ENCODE measurements around the gene KIAA1217.

The KIAA1217 gene

DNA sequence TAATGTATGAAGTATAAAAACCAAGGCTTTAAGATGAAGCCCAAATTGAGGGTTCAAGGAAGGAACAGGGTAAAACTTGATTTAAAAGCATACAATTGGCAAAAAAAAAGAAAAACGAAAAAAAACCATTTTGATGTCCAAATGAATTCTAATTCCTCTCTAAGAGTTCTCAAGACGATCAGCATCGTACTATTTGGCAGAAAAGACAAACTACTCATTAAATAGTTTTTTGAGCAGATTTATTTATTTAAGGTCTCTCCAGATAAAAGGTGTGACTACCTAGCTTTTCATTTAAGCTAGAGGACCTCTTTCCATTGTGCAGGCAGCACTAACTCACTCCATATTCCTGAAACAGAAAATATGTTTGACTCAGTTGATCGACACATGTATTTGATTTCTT, 245.0 kb downstream of the KIAA1217 start:
- Histone ChIP-seq H3K4me3 (ENCODE audit: low read depth, low read length) (no peak overlapping the region), H3K36me3 (ENCODE audit: control insufficient read depth in 2 of 2, insufficient read depth in 1 of 2, low read length in 2 of 2) (no peaks in the 10 kb centered on the region), H3K9me3 (ENCODE audit: control insufficient read depth, insufficient read depth, low read depth, low read length) (no peaks in the 10 kb centered on the region), H3K27ac (ENCODE audit: extremely low read depth, low read depth, low read length) (no peak overlapping the region), H3K4me1 (ENCODE audit: control insufficient read depth, insufficient read depth, low read length) (peaks cover 12% of the 10 kb centered on the region)
- POLR2A ChIA-PET = no interaction called here
- CTCF ChIA-PET = no interaction called here
- TF ChIP-seq PRDM1 (tag by site-specific recombination; IDR thresholded peaks at IDR 0.05) = no peak
- no peak for TF ChIP-seq ZNF184 (tag by site-specific recombination; IDR thresholded peaks at IDR 0.05)
- no peak for TF ChIP-seq ZNF416 (tag by site-specific recombination; IDR thresholded peaks at IDR 0.05)
- TF ChIP-seq ZNF2 (tag by site-specific recombination; IDR thresholded peaks at IDR 0.05) = no peak
- TF ChIP-seq SETDB1 (IDR thresholded peaks at IDR 0.05; ENCODE audit: insufficient read length, low read length) = no peak
- no peak for TF ChIP-seq ZNF558 (tag by site-specific recombination; IDR thresholded peaks at IDR 0.05)

DNA sequence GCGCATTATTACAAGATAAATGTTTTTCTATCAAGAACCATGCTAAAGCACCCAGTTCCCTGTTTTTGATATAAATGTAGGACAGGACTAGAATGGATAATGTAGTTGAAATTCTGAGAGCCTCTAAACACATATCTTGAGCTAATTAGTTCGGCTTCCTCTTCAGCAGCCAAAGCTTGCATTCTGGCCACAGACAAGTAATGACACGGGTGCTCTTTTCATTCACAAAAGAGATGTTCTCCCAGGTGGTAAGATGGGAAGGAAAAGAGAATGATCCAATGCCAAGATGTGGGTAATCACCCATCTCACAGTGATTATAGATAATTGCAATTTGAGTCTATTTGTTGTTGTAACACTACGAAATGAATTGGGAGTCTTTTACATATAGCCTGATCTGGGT, 246.5 kb downstream of the KIAA1217 start:
- Histone ChIP-seq H3K4me1 (ENCODE audit: control insufficient read depth, insufficient read depth, low read length) (peaks cover 3% of the 10 kb centered on the region), H3K9me3 (ENCODE audit: control insufficient read depth, insufficient read depth, low read depth, low read length) (no peaks in the 10 kb centered on the region), H3K36me3 (ENCODE audit: control insufficient read depth in 2 of 2, insufficient read depth in 1 of 2, low read length in 2 of 2) (no peaks in the 10 kb centered on the region), H3K27ac (ENCODE audit: extremely low read depth, low read depth, low read length) (no peak overlapping the region), H3K4me3 (ENCODE audit: low read depth, low read length) (no peak overlapping the region)
- ChIA-PET CTCF (interaction anchor here (0.7 kb wide), 1 partner anchor 378 kb away, joined by 4 read pairs; no protein-coding TSS in a partner anchor), POLR2A (no interaction called here)
- TF ChIP-seq ZNF571 (tag by site-specific recombination; IDR thresholded peaks at IDR 0.05) = no peak
- no peak for TF ChIP-seq HOXD13 (CRISPR knock-in tag; IDR thresholded peaks at IDR 0.05; ENCODE audit: borderline replicate concordance)
- TF ChIP-seq, protein P1, sequence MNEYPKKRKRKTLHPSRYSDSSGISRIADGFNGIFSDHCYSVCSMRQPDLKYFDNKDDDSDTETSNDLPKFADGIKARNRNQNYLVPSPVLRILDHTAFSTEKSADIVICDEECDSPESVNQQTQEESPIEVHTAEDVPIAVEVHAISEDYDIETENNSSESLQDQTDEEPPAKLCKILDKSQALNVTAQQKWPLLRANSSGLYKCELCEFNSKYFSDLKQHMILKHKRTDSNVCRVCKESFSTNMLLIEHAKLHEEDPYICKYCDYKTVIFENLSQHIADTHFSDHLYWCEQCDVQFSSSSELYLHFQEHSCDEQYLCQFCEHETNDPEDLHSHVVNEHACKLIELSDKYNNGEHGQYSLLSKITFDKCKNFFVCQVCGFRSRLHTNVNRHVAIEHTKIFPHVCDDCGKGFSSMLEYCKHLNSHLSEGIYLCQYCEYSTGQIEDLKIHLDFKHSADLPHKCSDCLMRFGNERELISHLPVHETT (tag by site-specific recombination; IDR thresholded peaks at IDR 0.05) = no peak
- TF ChIP-seq ZNF157 (tag by site-specific recombination; IDR thresholded peaks at IDR 0.05) = no peak
- TF ChIP-seq SCRT1 (tag by site-specific recombination; IDR thresholded peaks at IDR 0.05; ENCODE audit: borderline replicate concordance) = no peak
- TF ChIP-seq SP3 (tag by site-specific recombination; IDR thresholded peaks at IDR 0.05) = no peak
- TF ChIP-seq ZNF146 (tag by site-specific recombination; IDR thresholded peaks at IDR 0.05) = no peak
- no peak for TF ChIP-seq ZIC2 (tag by site-specific recombination; IDR thresholded peaks at IDR 0.05)
- no peak for TF ChIP-seq HOXA7 (CRISPR knock-in tag; IDR thresholded peaks at IDR 0.05; ENCODE audit: borderline replicate concordance)
- no peak for TF ChIP-seq ZNF350 (tag by site-specific recombination; IDR thresholded peaks at IDR 0.05)
- TF ChIP-seq ZNF211 (tag by site-specific recombination; IDR thresholded peaks at IDR 0.05; ENCODE audit: low read depth) = no peak
- no peak for TF ChIP-seq ZFP41 (tag by site-specific recombination; IDR thresholded peaks at IDR 0.05; ENCODE audit: borderline replicate concordance)
- no peak for TF ChIP-seq ZBTB48 (tag by site-specific recombination; IDR thresholded peaks at IDR 0.05)
- TF ChIP-seq ZNF23 (tag by site-specific recombination; IDR thresholded peaks at IDR 0.05; ENCODE audit: borderline replicate concordance) = no peak
- TF ChIP-seq KLF1 (tag by site-specific recombination; IDR thresholded peaks at IDR 0.05) = no peak
- no peak for TF ChIP-seq ZXDB (tag by site-specific recombination; IDR thresholded peaks at IDR 0.05)
- TF ChIP-seq, protein P2, sequence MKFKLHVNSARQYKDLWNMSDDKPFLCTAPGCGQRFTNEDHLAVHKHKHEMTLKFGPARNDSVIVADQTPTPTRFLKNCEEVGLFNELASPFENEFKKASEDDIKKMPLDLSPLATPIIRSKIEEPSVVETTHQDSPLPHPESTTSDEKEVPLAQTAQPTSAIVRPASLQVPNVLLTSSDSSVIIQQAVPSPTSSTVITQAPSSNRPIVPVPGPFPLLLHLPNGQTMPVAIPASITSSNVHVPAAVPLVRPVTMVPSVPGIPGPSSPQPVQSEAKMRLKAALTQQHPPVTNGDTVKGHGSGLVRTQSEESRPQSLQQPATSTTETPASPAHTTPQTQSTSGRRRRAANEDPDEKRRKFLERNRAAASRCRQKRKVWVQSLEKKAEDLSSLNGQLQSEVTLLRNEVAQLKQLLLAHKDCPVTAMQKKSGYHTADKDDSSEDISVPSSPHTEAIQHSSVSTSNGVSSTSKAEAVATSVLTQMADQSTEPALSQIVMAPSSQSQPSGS (tag by site-specific recombination; IDR thresholded peaks at IDR 0.05; ENCODE audit: low read depth) = no peak
- TF ChIP-seq ZNF239 (tag by site-specific recombination; IDR thresholded peaks at IDR 0.05) = no peak
